Measurements from ENCODE around the gene PWWP2B. TPM values are rescaled to one million over a fixed set of nuclear protein-coding genes. Genes with fewer than 3 reads are reported as not detected.

PWWP2B gene
- total RNA-seq, 1 donor from 2014 or later: 24.4 TPM

GRCh38 chr10:132408823-132409666 lies 12.0 kb downstream of the PWWP2B start:
- H3K4me1 ChIP-seq: peaks cover 0 to 10% of the 10 kb centered on the region in 2 donors
- intact Hi-C loops (cut with DNase I): no loop called here
- H3K4me3 ChIP-seq: no peak overlapping the region
- TF ChIP-seq, protein P1, sequence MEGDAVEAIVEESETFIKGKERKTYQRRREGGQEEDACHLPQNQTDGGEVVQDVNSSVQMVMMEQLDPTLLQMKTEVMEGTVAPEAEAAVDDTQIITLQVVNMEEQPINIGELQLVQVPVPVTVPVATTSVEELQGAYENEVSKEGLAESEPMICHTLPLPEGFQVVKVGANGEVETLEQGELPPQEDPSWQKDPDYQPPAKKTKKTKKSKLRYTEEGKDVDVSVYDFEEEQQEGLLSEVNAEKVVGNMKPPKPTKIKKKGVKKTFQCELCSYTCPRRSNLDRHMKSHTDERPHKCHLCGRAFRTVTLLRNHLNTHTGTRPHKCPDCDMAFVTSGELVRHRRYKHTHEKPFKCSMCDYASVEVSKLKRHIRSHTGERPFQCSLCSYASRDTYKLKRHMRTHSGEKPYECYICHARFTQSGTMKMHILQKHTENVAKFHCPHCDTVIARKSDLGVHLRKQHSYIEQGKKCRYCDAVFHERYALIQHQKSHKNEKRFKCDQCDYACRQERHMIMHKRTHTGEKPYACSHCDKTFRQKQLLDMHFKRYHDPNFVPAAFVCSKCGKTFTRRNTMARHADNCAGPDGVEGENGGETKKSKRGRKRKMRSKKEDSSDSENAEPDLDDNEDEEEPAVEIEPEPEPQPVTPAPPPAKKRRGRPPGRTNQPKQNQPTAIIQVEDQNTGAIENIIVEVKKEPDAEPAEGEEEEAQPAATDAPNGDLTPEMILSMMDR (IDR thresholded peaks at IDR 0.05): no peak
- DNase-seq (ENCODE audit: low spot score in 2 of 2): no peak
- H3K27ac ChIP-seq: no peak overlapping the region
- peaks cover 16 to 24% of the 10 kb centered on the region in 2 donors for H3K36me3 ChIP-seq
- H3K27me3 ChIP-seq: no peaks in the 10 kb centered on the region
- no peaks in the 10 kb centered on the region for H3K9me3 ChIP-seq

GRCh38 chr10:132409667-132410028 lies 12.6 kb downstream of the PWWP2B start:
- H3K4me1 ChIP-seq: peaks cover 0 to 10% of the 10 kb centered on the region in 2 donors
- intact Hi-C loops (cut with DNase I): no loop called here
- TF ChIP-seq, protein P1 (IDR thresholded peaks at IDR 0.05): no peak
- no peaks in the 10 kb centered on the region for H3K27me3 ChIP-seq
- H3K9me3 ChIP-seq: no peaks in the 10 kb centered on the region
- H3K4me3 ChIP-seq: no peak overlapping the region
- DNase-seq (ENCODE audit: low spot score in 2 of 2): no peak
- peaks cover 16 to 24% of the 10 kb centered on the region in 2 donors for H3K36me3 ChIP-seq
- no peak overlapping the region for H3K27ac ChIP-seq

- DNase-seq (ENCODE audit: low spot score in 2 of 2): no peak
- intact Hi-C loops (cut with DNase I): no loop called here
- TF ChIP-seq, protein P1 (IDR thresholded peaks at IDR 0.05): no peak
- Histone ChIP-seq H3K27me3 (no peaks in the 10 kb centered on the region), H3K4me3 (no peak overlapping the region), H3K36me3 (peaks cover 12 to 18% of the 10 kb centered on the region in 2 donors), H3K4me1 (peaks cover 0 to 10% of the 10 kb centered on the region in 2 donors), H3K9me3 (no peaks in the 10 kb centered on the region), H3K27ac (no peak overlapping the region)
These were observed 13.2 kb downstream of the PWWP2B start for GRCh38 chr10:132410056-132410778.

DNA sequence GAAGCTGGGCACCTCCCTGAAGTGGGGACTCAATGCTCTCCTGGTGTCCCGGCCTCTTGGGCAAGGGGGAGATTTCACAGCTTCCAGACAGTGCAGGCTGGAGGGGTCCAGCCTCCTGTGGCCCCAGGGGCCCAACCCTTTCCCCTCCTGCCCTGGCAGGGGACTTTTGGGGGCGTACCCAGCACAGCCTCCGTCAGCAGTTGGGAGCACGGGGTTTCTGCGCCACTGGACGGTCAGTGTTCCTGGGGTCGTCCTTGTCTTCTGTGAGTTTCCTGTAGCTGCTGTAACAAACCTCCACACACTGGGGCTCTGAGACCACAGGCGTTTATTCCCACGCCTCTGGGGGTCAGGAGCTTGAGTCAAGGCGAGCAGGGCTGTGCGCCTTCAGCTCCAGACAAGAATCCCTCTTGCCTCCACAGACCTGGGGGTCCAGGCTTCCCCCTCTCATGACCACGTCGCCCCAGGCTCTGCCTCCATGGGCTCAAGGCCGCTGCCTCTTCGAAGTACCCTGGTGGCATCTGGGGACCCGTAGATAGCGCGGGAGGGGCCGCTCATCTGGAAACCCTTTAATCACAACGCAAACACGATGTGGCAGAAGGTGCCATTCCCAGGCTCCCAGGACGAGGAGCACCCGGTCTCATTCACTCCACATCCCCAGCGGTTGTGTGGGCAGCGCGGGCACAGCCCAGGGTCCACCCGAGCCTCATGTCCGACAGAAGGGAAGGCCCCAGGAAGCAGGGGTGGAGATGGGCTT lies 14.0 kb downstream of the PWWP2B start:
- no peak for DNase-seq (ENCODE audit: low spot score in 2 of 2)
- Histone ChIP-seq H3K4me1 (peaks cover 0 to 10% of the 10 kb centered on the region in 2 donors), H3K4me3 (no peak overlapping the region), H3K27me3 (no peaks in the 10 kb centered on the region), H3K27ac (peak overlapping the region; percentile 22 to 53), H3K36me3 (peaks cover 4 to 11% of the 10 kb centered on the region in 2 donors), H3K9me3 (no peaks in the 10 kb centered on the region)
- TF ChIP-seq, protein P1 (IDR thresholded peaks at IDR 0.05): no peak
- intact Hi-C loops (cut with DNase I): no loop called here

- TF ChIP-seq, protein P1 (IDR thresholded peaks at IDR 0.05): no peak
- H3K4me1 ChIP-seq: peaks cover 0 to 10% of the 10 kb centered on the region in 2 donors
These were observed 14.7 kb downstream of the PWWP2B start for GRCh38 chr10:132411561-132412253.

More at GRCh38 chr10:132411561-132412253, 14.7 kb downstream of the PWWP2B start:
- Histone ChIP-seq H3K4me3 (no peak overlapping the region), H3K9me3 (no peaks in the 10 kb centered on the region), H3K27ac (peak overlapping the region; percentile 22 to 53), H3K27me3 (no peaks in the 10 kb centered on the region), H3K36me3 (peaks cover 0 to 4% of the 10 kb centered on the region in 2 donors)
- intact Hi-C loops (cut with DNase I): no loop called here
- no peak for DNase-seq (ENCODE audit: low spot score in 2 of 2)

All from ascending aorta (tissue), 2 donors.